ENCODE measurements around the gene KARS1. TPM values are rescaled to one million over a fixed set of nuclear protein-coding genes. Genes with fewer than 3 reads are reported as not detected.

Gene KARS1
- total RNA-seq, 3 donors from 2014 or later = 107 to 135 (median 114) TPM

GRCh38 chr16:75579281-75579834, 68.1 kb downstream of the KARS1 start:
- Histone ChIP-seq H3K27me3 (no peaks in the 10 kb centered on the region), H3K27ac (no peak overlapping the region), H3K9me3 (no peaks in the 10 kb centered on the region), H3K4me1 (no peaks in the 10 kb centered on the region), H3K36me3 (no peaks in the 10 kb centered on the region), H3K4me3 (no peak overlapping the region)
- TF ChIP-seq POLR2AphosphoS5 (IDR thresholded peaks at IDR 0.05) (no peak), POLR2A (IDR thresholded peaks at IDR 0.05) (no peak)
- TF ChIP-seq, protein P1, sequence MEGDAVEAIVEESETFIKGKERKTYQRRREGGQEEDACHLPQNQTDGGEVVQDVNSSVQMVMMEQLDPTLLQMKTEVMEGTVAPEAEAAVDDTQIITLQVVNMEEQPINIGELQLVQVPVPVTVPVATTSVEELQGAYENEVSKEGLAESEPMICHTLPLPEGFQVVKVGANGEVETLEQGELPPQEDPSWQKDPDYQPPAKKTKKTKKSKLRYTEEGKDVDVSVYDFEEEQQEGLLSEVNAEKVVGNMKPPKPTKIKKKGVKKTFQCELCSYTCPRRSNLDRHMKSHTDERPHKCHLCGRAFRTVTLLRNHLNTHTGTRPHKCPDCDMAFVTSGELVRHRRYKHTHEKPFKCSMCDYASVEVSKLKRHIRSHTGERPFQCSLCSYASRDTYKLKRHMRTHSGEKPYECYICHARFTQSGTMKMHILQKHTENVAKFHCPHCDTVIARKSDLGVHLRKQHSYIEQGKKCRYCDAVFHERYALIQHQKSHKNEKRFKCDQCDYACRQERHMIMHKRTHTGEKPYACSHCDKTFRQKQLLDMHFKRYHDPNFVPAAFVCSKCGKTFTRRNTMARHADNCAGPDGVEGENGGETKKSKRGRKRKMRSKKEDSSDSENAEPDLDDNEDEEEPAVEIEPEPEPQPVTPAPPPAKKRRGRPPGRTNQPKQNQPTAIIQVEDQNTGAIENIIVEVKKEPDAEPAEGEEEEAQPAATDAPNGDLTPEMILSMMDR (IDR thresholded peaks at IDR 0.05) = no peak
- DNase-seq (ENCODE audit: low spot score in 2 of 2) = no peak
- intact Hi-C loops (cut with DNase I; ENCODE audit: low total_unique reads) = no loop called here

- DNase-seq (ENCODE audit: low spot score in 2 of 2) = no peak
- Histone ChIP-seq H3K27ac (no peak overlapping the region), H3K27me3 (no peaks in the 10 kb centered on the region), H3K4me1 (no peaks in the 10 kb centered on the region), H3K4me3 (no peak overlapping the region), H3K9me3 (no peaks in the 10 kb centered on the region), H3K36me3 (no peaks in the 10 kb centered on the region)
- TF ChIP-seq POLR2AphosphoS5 (IDR thresholded peaks at IDR 0.05) (no peak), POLR2A (IDR thresholded peaks at IDR 0.05) (no peak)
- TF ChIP-seq, protein P1 (IDR thresholded peaks at IDR 0.05) = no peak
- intact Hi-C loops (cut with DNase I; ENCODE audit: low total_unique reads) = no loop called here
Measured at GRCh38 chr16:75578725-75579124, 68.7 kb downstream of the KARS1 start.

GRCh38 chr16:75578212-75578611, 69.3 kb downstream of the KARS1 start:
- TF ChIP-seq POLR2AphosphoS5 (IDR thresholded peaks at IDR 0.05) (no peak), POLR2A (IDR thresholded peaks at IDR 0.05) (no peak)
- TF ChIP-seq, protein P1 (IDR thresholded peaks at IDR 0.05) = no peak
- intact Hi-C loops (cut with DNase I; ENCODE audit: low total_unique reads) = no loop called here
- Histone ChIP-seq H3K9me3 (no peaks in the 10 kb centered on the region), H3K27ac (no peak overlapping the region), H3K36me3 (no peaks in the 10 kb centered on the region), H3K4me1 (no peaks in the 10 kb centered on the region), H3K27me3 (no peaks in the 10 kb centered on the region), H3K4me3 (no peak overlapping the region)
- no peak for DNase-seq (ENCODE audit: low spot score in 2 of 2)

Other genes starting within 250 kb of the KARS1 start
- 10 to 100 TPM; 55.5 to 81.9 (median 80.9) TPM for gene CFDP1, start 214.2 kb downstream of the KARS1 start, total RNA-seq
- 10 to 100 TPM; 12.8 to 36.3 (median 22.0) TPM for gene TMEM170A, start 183.0 kb downstream of the KARS1 start, total RNA-seq
- under 1 TPM in 2 of 3 donors, not detected in 1; under 0.01 to 0.44 TPM for gene CHST6, start 152.2 kb downstream of the KARS1 start, total RNA-seq
- gene CHST5, start 111.6 kb downstream of the KARS1 start, total RNA-seq = under 1 TPM in 2 of 3 donors, not detected in 1; 0.15 to 0.33 TPM
- 1 to 10 TPM; 6.6 to 9.8 (median 7.0) TPM for gene TMEM231, start 91.4 kb downstream of the KARS1 start, total RNA-seq
- gene GABARAPL2, start 81.3 kb downstream of the KARS1 start, total RNA-seq = 100 to 1,000 TPM in 2 of 3 donors, 10 to 100 TPM in 1; 95.2 to 128 (median 104) TPM
- gene ADAT1, start 24.4 kb downstream of the KARS1 start, total RNA-seq = 10 to 100 TPM; 30.1 to 74.9 (median 62.3) TPM
- gene TERF2IP, start 108 bp upstream of the KARS1 start, total RNA-seq = 10 to 100 TPM; 68.2 to 79.0 (median 76.0) TPM
- not detected for gene CPHXL2, start 29.3 kb upstream of the KARS1 start, total RNA-seq
- gene DUXB, start 53.8 kb upstream of the KARS1 start, total RNA-seq = not detected
- gene CPHXL, start 78.8 kb upstream of the KARS1 start, total RNA-seq = not detected